IMR-90 (cell line): ENCODE data around the gene PDZD8.

Experiments used
- CEBPB ChIP-seq: IDR thresholded peaks from 2 replicates; pipeline ENCODE4 v1.6.1; 2012; ENCODE audit warnings: low read depth, low read length, improper control_type of control experiment
- MAFK ChIP-seq: IDR thresholded peaks from 2 replicates; pipeline ENCODE4 v1.6.1; 2012; ENCODE audit warnings: low read depth, low read length, improper control_type of control experiment
- POLR2A ChIP-seq: IDR thresholded peaks from 2 replicates; pipeline ENCODE4 v1.6.1; 2012; ENCODE audit warnings: mild to moderate bottlenecking, low read depth, low read length
- RAD21 ChIP-seq: IDR thresholded peaks from 2 replicates; pipeline ENCODE4 v1.6.1; 2012; ENCODE audit warnings: low read length, improper control_type of control experiment
- RFX5 ChIP-seq: IDR thresholded peaks from 2 replicates; pipeline ENCODE4 v1.8.0; 2012; ENCODE audit warnings: low read depth, mild to moderate bottlenecking, low read length, moderate library complexity
- TF ChIP-seq, protein P1 (sequence below): conservative IDR thresholded peaks from 2 replicates; pipeline ENCODE4 v1.5.1; 2012; ENCODE audit warnings: mild to moderate bottlenecking, low read depth, low read length, improper control_type of control experiment

GRCh38 chr10:117250411-117250810 is 124.8 kb downstream of the PDZD8 start:
- TF ChIP-seq, protein P1, sequence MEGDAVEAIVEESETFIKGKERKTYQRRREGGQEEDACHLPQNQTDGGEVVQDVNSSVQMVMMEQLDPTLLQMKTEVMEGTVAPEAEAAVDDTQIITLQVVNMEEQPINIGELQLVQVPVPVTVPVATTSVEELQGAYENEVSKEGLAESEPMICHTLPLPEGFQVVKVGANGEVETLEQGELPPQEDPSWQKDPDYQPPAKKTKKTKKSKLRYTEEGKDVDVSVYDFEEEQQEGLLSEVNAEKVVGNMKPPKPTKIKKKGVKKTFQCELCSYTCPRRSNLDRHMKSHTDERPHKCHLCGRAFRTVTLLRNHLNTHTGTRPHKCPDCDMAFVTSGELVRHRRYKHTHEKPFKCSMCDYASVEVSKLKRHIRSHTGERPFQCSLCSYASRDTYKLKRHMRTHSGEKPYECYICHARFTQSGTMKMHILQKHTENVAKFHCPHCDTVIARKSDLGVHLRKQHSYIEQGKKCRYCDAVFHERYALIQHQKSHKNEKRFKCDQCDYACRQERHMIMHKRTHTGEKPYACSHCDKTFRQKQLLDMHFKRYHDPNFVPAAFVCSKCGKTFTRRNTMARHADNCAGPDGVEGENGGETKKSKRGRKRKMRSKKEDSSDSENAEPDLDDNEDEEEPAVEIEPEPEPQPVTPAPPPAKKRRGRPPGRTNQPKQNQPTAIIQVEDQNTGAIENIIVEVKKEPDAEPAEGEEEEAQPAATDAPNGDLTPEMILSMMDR, result no peak
- no peak for TF ChIP-seq RAD21
- TF ChIP-seq CEBPB, result no peak
- TF ChIP-seq RFX5, result no peak
- no peak for TF ChIP-seq MAFK
- TF ChIP-seq POLR2A, result no peak
